ENCODE results near the gene SCN4B.

Gene SCN4B

DNA sequence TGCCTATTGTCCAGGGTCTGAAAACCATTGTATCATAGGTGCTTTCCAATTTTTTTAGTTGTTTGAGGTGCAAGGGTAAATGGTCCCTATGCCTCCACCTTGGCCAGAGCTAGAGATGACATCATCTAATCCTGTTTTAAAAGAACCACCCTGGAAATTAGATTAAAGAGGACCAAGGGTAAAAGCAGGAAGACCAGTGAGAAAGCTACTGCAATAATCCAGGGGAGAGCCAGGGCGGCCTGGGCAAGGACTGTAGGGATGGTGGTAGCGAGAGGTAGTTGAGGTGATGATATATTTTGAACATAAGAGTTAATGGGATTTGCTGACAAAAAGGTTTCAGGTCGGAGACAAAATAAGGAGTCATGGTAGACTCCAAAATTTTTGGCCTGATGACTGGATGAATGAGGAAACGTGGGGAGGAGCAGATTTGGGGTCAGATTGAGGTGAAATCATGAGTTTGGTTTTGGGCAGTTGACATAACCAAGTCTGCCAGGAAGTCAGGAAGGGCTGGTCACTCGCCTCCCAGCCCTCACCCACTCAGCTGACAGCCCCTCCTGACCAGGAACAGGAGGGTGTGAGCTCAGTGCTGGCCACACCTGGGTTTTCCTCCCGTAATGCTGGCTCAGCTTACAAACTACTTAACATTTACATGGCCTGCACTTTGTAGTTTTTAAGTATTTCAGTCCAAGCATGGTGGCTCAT is 23.0 kb downstream of the SCN4B start:
- H3K9me3 Mint-ChIP-seq = no peaks in the 10 kb centered on the region
- DNase-seq (ENCODE audit: low spot score in 2 of 2) (no peak), ATAC-seq (replicated peaks; ENCODE audit: extremely low read depth, poor library complexity, severe bottlenecking) (no peak)
- peaks cover 20% of the 10 kb centered on the region for H3K27me3 Mint-ChIP-seq
- H3K4me1 Mint-ChIP-seq = no peaks in the 10 kb centered on the region
- H3K36me3 Mint-ChIP-seq (ENCODE audit: insufficient read depth) = no peaks in the 10 kb centered on the region
- no peak overlapping the region for H3K27ac Mint-ChIP-seq (ENCODE audit: low read depth)
- H3K4me3 Mint-ChIP-seq = no peak overlapping the region

GRCh38 chr11:118128721-118129470 is 23.7 kb downstream of the SCN4B start:
- no peaks in the 10 kb centered on the region for H3K36me3 Mint-ChIP-seq (ENCODE audit: insufficient read depth)

GRCh38 chr11:118128310-118128709 is 24.3 kb downstream of the SCN4B start:
- peaks cover 10% of the 10 kb centered on the region for H3K27me3 Mint-ChIP-seq
- no peak overlapping the region for H3K4me3 Mint-ChIP-seq
- H3K4me1 Mint-ChIP-seq = no peaks in the 10 kb centered on the region
- no peaks in the 10 kb centered on the region for H3K36me3 Mint-ChIP-seq (ENCODE audit: insufficient read depth)
- ATAC-seq (replicated peaks; ENCODE audit: extremely low read depth, poor library complexity, severe bottlenecking) = no peak
- DNase-seq (ENCODE audit: low spot score in 2 of 2) = no peak
- no peaks in the 10 kb centered on the region for H3K9me3 Mint-ChIP-seq
- H3K27ac Mint-ChIP-seq (ENCODE audit: low read depth) = no peak overlapping the region

More at GRCh38 chr11:118128721-118129470, 23.7 kb downstream of the SCN4B start:
- DNase-seq (ENCODE audit: low spot score in 2 of 2) = no peak
- ATAC-seq (replicated peaks; ENCODE audit: extremely low read depth, poor library complexity, severe bottlenecking) = no peak
- Mint-ChIP-seq H3K27me3 (peaks cover 13% of the 10 kb centered on the region), H3K4me1 (no peaks in the 10 kb centered on the region), H3K4me3 (no peak overlapping the region), H3K27ac (ENCODE audit: low read depth) (no peak overlapping the region), H3K9me3 (no peaks in the 10 kb centered on the region)

DNA sequence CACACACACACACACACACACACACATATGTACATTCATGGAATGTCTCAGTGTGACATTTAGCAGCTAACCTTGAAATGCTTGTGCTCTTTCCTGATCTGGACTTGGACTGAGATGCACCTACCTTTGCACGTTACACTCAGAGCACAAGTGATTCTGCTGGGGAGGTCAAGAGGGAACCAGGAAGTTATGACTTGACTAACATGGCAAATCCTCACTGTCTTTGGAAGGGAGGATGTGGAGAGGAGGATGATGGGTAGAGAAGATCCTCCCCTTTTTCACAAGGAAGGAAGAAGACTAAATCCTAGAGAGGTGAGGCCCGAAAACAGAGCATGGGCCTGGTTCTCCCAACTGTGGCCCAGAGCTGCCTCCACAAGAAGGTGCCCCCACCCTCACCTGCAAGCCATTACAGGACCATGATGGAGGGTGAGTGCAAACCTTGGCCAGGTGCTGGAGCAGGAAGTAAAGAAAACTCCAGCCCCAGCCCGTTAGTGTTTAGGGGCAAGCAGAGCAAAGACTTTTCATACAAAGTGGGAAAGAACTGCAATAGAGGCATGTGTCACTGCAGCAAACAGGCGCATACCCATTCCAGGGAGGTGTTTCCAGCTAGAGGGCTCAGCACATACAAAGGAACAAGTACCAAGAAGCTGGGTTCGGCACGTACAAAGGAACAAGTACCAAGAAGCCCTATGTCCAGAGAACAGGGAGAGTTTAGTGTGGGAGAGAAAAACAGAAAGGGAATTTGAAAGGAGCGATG is 26.4 kb downstream of the SCN4B start:
- Mint-ChIP-seq H3K9me3 (no peaks in the 10 kb centered on the region), H3K36me3 (ENCODE audit: insufficient read depth) (no peaks in the 10 kb centered on the region), H3K27ac (ENCODE audit: low read depth) (no peak overlapping the region), H3K4me1 (no peaks in the 10 kb centered on the region), H3K27me3 (peaks cover 10% of the 10 kb centered on the region), H3K4me3 (no peak overlapping the region)
- ATAC-seq (replicated peaks; ENCODE audit: extremely low read depth, poor library complexity, severe bottlenecking) = no peak
- no peak for DNase-seq (ENCODE audit: low spot score in 2 of 2)

GRCh38 chr11:118124929-118125535 is 27.6 kb downstream of the SCN4B start:
- Mint-ChIP-seq H3K27me3 (peaks cover 10% of the 10 kb centered on the region), H3K4me1 (no peaks in the 10 kb centered on the region), H3K36me3 (ENCODE audit: insufficient read depth) (no peaks in the 10 kb centered on the region), H3K27ac (ENCODE audit: low read depth) (no peak overlapping the region), H3K4me3 (no peak overlapping the region), H3K9me3 (no peaks in the 10 kb centered on the region)
- ATAC-seq (replicated peaks; ENCODE audit: extremely low read depth, poor library complexity, severe bottlenecking) (no peak), DNase-seq (ENCODE audit: low spot score in 2 of 2) (no peak)

DNA sequence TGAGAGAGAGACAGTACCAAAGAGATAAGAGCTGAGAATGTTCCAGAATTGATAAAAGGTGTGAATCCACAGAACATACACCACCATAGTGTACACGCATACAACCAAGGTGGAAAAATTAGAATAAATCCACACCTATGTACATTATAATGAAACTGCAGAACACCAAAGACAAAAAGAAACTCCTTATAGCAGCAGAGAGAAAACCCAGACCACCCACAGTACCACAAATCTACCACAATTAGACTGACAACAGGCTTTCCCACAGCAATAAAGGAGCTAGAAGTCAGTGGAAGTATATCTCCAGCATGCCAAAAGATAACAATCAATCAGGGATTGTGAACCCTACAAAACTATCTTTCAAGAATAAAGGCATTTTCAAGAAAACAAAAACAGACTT is 31.8 kb downstream of the SCN4B start:
- Mint-ChIP-seq H3K36me3 (ENCODE audit: insufficient read depth) (no peaks in the 10 kb centered on the region), H3K4me3 (no peak overlapping the region), H3K9me3 (no peaks in the 10 kb centered on the region), H3K4me1 (no peaks in the 10 kb centered on the region), H3K27ac (ENCODE audit: low read depth) (no peak overlapping the region), H3K27me3 (peaks cover 13% of the 10 kb centered on the region)
- ATAC-seq (replicated peaks; ENCODE audit: extremely low read depth, poor library complexity, severe bottlenecking) (no peak), DNase-seq (ENCODE audit: low spot score in 2 of 2) (no peak)

- Mint-ChIP-seq H3K4me1 (peaks cover 7% of the 10 kb centered on the region), H3K27ac (ENCODE audit: low read depth) (peak overlapping the region; percentile 14), H3K27me3 (peaks cover 23% of the 10 kb centered on the region), H3K9me3 (no peaks in the 10 kb centered on the region), H3K36me3 (ENCODE audit: insufficient read depth) (no peaks in the 10 kb centered on the region), H3K4me3 (no peak overlapping the region)
- no peak for ATAC-seq (replicated peaks; ENCODE audit: extremely low read depth, poor library complexity, severe bottlenecking)
- DNase-seq (ENCODE audit: low spot score in 2 of 2) = no peak
Measured at GRCh38 chr11:118117790-118118601, 34.6 kb downstream of the SCN4B start.

DNA sequence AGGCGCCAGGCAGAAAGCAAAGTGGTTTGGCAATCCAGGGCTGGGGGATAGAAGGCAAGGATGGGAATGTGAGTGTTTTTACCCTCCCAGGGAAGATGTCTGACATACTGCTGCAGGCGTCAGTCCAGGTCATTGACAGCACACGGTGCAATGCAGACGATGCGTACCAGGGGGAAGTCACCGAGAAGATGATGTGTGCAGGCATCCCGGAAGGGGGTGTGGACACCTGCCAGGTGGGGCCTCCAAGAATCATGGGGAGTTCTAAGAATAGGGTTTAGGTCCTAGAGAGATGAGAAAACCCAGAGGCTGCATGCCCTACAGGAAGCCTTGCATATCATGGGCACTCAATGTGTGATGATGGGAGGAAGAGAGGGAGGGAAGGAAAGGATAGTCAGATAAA is 37.6 kb downstream of the SCN4B start:
- peak overlapping the region; percentile 49 for H3K27ac Mint-ChIP-seq (ENCODE audit: low read depth)
- DNase-seq (ENCODE audit: low spot score in 2 of 2) = no peak
- H3K27me3 Mint-ChIP-seq = peaks cover 36% of the 10 kb centered on the region
- peaks cover 17% of the 10 kb centered on the region for H3K4me1 Mint-ChIP-seq
- no peak for ATAC-seq (replicated peaks; ENCODE audit: extremely low read depth, poor library complexity, severe bottlenecking)
- no peak overlapping the region for H3K4me3 Mint-ChIP-seq
- H3K36me3 Mint-ChIP-seq (ENCODE audit: insufficient read depth) = no peaks in the 10 kb centered on the region
- no peaks in the 10 kb centered on the region for H3K9me3 Mint-ChIP-seq

GRCh38 chr11:118114266-118114665 is 38.4 kb downstream of the SCN4B start:
- H3K4me1 Mint-ChIP-seq = peaks cover 17% of the 10 kb centered on the region
- no peak overlapping the region for H3K4me3 Mint-ChIP-seq
- H3K36me3 Mint-ChIP-seq (ENCODE audit: insufficient read depth) = no peaks in the 10 kb centered on the region
- no peaks in the 10 kb centered on the region for H3K9me3 Mint-ChIP-seq
- DNase-seq (ENCODE audit: low spot score in 2 of 2) (no peak), ATAC-seq (replicated peaks; ENCODE audit: extremely low read depth, poor library complexity, severe bottlenecking) (no peak)
- peak overlapping the region; percentile 49 for H3K27ac Mint-ChIP-seq (ENCODE audit: low read depth)
- H3K27me3 Mint-ChIP-seq = peaks cover 36% of the 10 kb centered on the region

DNA sequence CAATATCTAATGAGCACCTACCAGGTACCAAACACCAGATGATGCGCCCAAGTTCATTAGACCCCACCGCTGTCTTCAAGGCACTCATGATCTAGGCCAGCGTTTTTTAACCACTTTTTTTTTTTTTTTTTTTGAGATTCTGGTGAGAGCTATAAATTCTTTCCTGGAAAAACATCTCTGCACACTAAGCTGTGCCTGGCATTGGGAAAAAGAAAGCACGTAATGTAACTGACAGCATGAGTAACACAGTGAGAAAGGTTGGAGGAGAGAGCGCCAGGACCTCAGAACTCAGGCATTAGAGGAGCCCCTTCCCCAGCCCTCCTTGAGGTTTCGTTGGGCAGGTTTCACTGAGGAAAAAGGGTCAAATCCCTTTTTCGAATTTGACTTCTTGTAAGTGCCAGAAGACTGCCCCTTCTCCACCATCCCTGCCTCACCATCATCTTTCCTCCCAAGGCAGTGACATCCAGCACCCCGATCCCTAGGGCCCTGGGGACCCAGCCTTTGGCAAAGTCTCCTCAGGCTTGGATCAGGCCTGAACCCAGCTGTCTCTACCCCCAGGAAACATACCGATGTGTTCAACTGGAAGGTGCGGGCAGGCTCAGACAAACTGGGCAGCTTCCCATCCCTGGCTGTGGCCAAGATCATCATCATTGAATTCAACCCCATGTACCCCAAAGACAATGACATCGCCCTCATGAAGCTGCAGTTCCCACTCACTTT is 39.8 kb downstream of the SCN4B start:
- peaks cover 23% of the 10 kb centered on the region for H3K27me3 Mint-ChIP-seq

GRCh38 chr11:118111744-118112035 is 40.9 kb downstream of the SCN4B start:
- H3K9me3 Mint-ChIP-seq = no peaks in the 10 kb centered on the region
- H3K27ac Mint-ChIP-seq (ENCODE audit: low read depth) = no peak overlapping the region
- H3K4me3 Mint-ChIP-seq = no peak overlapping the region
- H3K4me1 Mint-ChIP-seq = peaks cover 17% of the 10 kb centered on the region
- H3K27me3 Mint-ChIP-seq = peaks cover 26% of the 10 kb centered on the region
- no peak for DNase-seq (ENCODE audit: low spot score in 2 of 2)
- H3K36me3 Mint-ChIP-seq (ENCODE audit: insufficient read depth) = no peaks in the 10 kb centered on the region
- no peak for ATAC-seq (replicated peaks; ENCODE audit: extremely low read depth, poor library complexity, severe bottlenecking)

More for the DNA sequence above, 39.8 kb downstream of the SCN4B start:
- Mint-ChIP-seq H3K9me3 (no peaks in the 10 kb centered on the region), H3K27ac (ENCODE audit: low read depth) (no peak overlapping the region), H3K4me1 (peaks cover 17% of the 10 kb centered on the region), H3K4me3 (no peak overlapping the region), H3K36me3 (ENCODE audit: insufficient read depth) (no peaks in the 10 kb centered on the region)
- DNase-seq (ENCODE audit: low spot score in 2 of 2) = no peak
- no peak for ATAC-seq (replicated peaks; ENCODE audit: extremely low read depth, poor library complexity, severe bottlenecking)

Data from central memory CD8-positive, alpha-beta T cell (primary cell).